ENCODE measurements around the gene TBC1D17.

- TF ChIP-seq CTCF (IDR thresholded peaks at IDR 0.05) (no peak), POLR2AphosphoS5 (IDR thresholded peaks at IDR 0.05) (no peak)
These were observed 46.7 kb upstream of the TBC1D17 start for GRCh38 chr19:49830766-49831165.

Data from breast epithelium (tissue), 3 donors.